OCI-LY3 (cell line): Measurements from ENCODE around the gene DNM1.

ENCODE experiments used
- H2AFZ ChIP-seq: fragments of 200-600, 300-600 bp; shearing (Covaris generic); 2 replicates; pipeline ENCODE4 v1.6.0; 2014; ENCODE audit warnings: antibody characterized with exemption, low read depth, low read length
- H3K27ac ChIP-seq: fragments of 200-600, 300-600 bp; sonication (generic); 2 replicates; pipeline ENCODE4 v1.5.1; 2014; ENCODE audit warnings: mild to moderate bottlenecking, low read length, moderate library complexity, mixed read lengths
- H3K27me3 ChIP-seq: fragments of 200-600, 300-600 bp; sonication (generic); 2 replicates; pipeline ENCODE4 v1.6.1; 2014; ENCODE audit warnings: low read depth, low read length, mixed read lengths
- H3K36me3 ChIP-seq: fragments of 200-600, 300-600 bp; sonication (generic); replicated peaks from 2 replicates; pipeline ENCODE3; 2014; ENCODE audit warnings: low read depth, low read length, mixed read lengths
- H3K4me1 ChIP-seq: fragments of 300-600, 200-600 bp; sonication (generic); 2 replicates; pipeline ENCODE4 v1.6.1; 2014; ENCODE audit warnings: low read length, mixed read lengths
- H3K4me2 ChIP-seq: fragments of 200-600, 300-600 bp; sonication (generic); 2 replicates; pipeline ENCODE4 v1.6.1; 2014; ENCODE audit warnings: low read length, mixed read lengths
- H3K4me3 ChIP-seq: fragments of 300-600, 200-600 bp; sonication (generic); 2 replicates; pipeline ENCODE4 v1.5.1; 2014; ENCODE audit warnings: antibody characterized with exemption, mild to moderate bottlenecking, low read length, moderate library complexity
- H3K79me2 ChIP-seq: fragments of 300-600, 200-600 bp; shearing (Covaris generic); 2 replicates; pipeline ENCODE4 v1.6.1; 2014; ENCODE audit warnings: mild to moderate bottlenecking, low read length, mixed read lengths
- H3K9ac ChIP-seq: fragments of 300-600, 200-600 bp; shearing (Covaris generic); 2 replicates; pipeline ENCODE4 v1.6.0; 2014; ENCODE audit warnings: mild to moderate bottlenecking, low read length, moderate library complexity
- H3K9me3 ChIP-seq: fragments of 200-600, 300-600 bp; shearing (Covaris generic); 2 replicates; pipeline ENCODE4 v1.6.1; 2014; ENCODE audit warnings: low read length, mixed read lengths; ENCODE audit not compliant: insufficient read depth
- H4K20me1 ChIP-seq: fragments of 200-600, 300-600 bp; sonication (generic); 2 replicates; pipeline ENCODE4 v1.6.1; 2016; ENCODE audit warnings: low read length, mixed read lengths; ENCODE audit not compliant: insufficient read depth
- CTCF ChIP-seq: fragments of 200-600, 300-600 bp; sonication (generic); IDR thresholded peaks from 2 replicates; pipeline ENCODE4 v1.5.1; 2014; ENCODE audit warnings: antibody characterized with exemption, low read length, low read depth
- EZH2phosphoT487 ChIP-seq: fragments of 200-600 bp; shearing (Covaris generic); IDR thresholded peaks from 2 replicates; pipeline ENCODE4 v1.6.1; 2018; ENCODE audit warnings: antibody characterized with exemption, mixed run types, low read depth

Gene DNM1

GRCh38 chr9:128192601-128193371, 10.4 kb upstream of the DNM1 start:
- Histone ChIP-seq H3K27me3 (no peaks in the 10 kb centered on the region), H3K4me2 (no peak overlapping the region), H4K20me1 (no peaks in the 10 kb centered on the region), H3K9ac (no peak overlapping the region), H2AFZ (no peak overlapping the region), H3K4me1 (peaks cover 9% of the 10 kb centered on the region), H3K9me3 (no peaks in the 10 kb centered on the region), H3K4me3 (no peak overlapping the region), H3K27ac (no peak overlapping the region), H3K79me2 (peaks cover 20% of the 10 kb centered on the region), H3K36me3 (peaks cover 7% of the 10 kb centered on the region)
- TF ChIP-seq CTCF (no peak), EZH2phosphoT487 (no peak)

GRCh38 chr9:128193469-128194096, 9.6 kb upstream of the DNM1 start:
- H3K27ac ChIP-seq = no peak overlapping the region
- TF ChIP-seq EZH2phosphoT487 (no peak), CTCF (no peak)
- no peak overlapping the region for H3K9ac ChIP-seq
- H3K27me3 ChIP-seq = no peaks in the 10 kb centered on the region
- no peak overlapping the region for H2AFZ ChIP-seq
- peaks cover 20% of the 10 kb centered on the region for H3K79me2 ChIP-seq
- H3K36me3 ChIP-seq = peaks cover 7% of the 10 kb centered on the region
- no peak overlapping the region for H3K4me2 ChIP-seq
- no peaks in the 10 kb centered on the region for H3K9me3 ChIP-seq
- peaks cover 9% of the 10 kb centered on the region for H3K4me1 ChIP-seq
- no peaks in the 10 kb centered on the region for H4K20me1 ChIP-seq
- H3K4me3 ChIP-seq = no peak overlapping the region

GRCh38 chr9:128201441-128202369, 1.5 kb upstream of the DNM1 start:
- no peak overlapping the region for H3K9ac ChIP-seq
- H3K9me3 ChIP-seq = no peaks in the 10 kb centered on the region
- no peaks in the 10 kb centered on the region for H3K79me2 ChIP-seq
- no peak overlapping the region for H3K4me2 ChIP-seq
- TF ChIP-seq CTCF = no peak
- no peak for TF ChIP-seq EZH2phosphoT487
- no peaks in the 10 kb centered on the region for H4K20me1 ChIP-seq
- no peak overlapping the region for H2AFZ ChIP-seq
- H3K36me3 ChIP-seq = no peaks in the 10 kb centered on the region
- no peak overlapping the region for H3K27ac ChIP-seq
- H3K4me3 ChIP-seq = no peak overlapping the region
- H3K4me1 ChIP-seq = peaks cover 5% of the 10 kb centered on the region; the same call in 1 of the 2 replicates
- H3K27me3 ChIP-seq = peaks cover 23% of the 10 kb centered on the region

GRCh38 chr9:128202648-128203023, 543 bp upstream of the DNM1 start:
- H3K27ac ChIP-seq = no peak overlapping the region
- peak overlapping the region; percentile 93 for H3K4me2 ChIP-seq
- H2AFZ ChIP-seq = peak overlapping the region; percentile 61
- no peak overlapping the region for H3K9ac ChIP-seq
- peaks cover 5% of the 10 kb centered on the region; the same call in 1 of the 2 replicates for H3K4me1 ChIP-seq
- no peaks in the 10 kb centered on the region for H4K20me1 ChIP-seq
- H3K9me3 ChIP-seq = no peaks in the 10 kb centered on the region
- no peaks in the 10 kb centered on the region for H3K36me3 ChIP-seq
- no peaks in the 10 kb centered on the region for H3K79me2 ChIP-seq
- H3K4me3 ChIP-seq = peak overlapping the region; percentile 75
- no peak for TF ChIP-seq CTCF
- TF ChIP-seq EZH2phosphoT487 = no peak
- peaks cover 26% of the 10 kb centered on the region for H3K27me3 ChIP-seq
